RWPE1 (cell line): ENCODE data around the gene USP40.

ENCODE experiments used
- CTCF ChIA-PET: fragments of 350-600 bp; sonication (Branson Sonifier 250); formaldehyde crosslinking; extraction: SDS; loops from one replicate; lab custom pipeline; 2021; lab: Yijun Ruan, JAX
- POLR2A ChIA-PET: fragments of 400-600 bp; formaldehyde crosslinking; extraction: SDS; loops from one replicate; lab custom pipeline; 2020; ENCODE audit warnings: antibody characterized with exemption; ENCODE audit not compliant: low non-redundant PET; lab: Yijun Ruan, JAX
- DNase-seq: peaks from one replicate; pipeline ENCODE4 v3.0.0; 2012; ENCODE audit warnings: low spot score
- H3K27ac ChIP-seq: fragments of 450-650 bp; 2 replicates; pipeline ENCODE4 v1.5.1; 2017
- CTCF ChIP-seq: fragments of 450-650 bp; conservative IDR thresholded peaks from 2 replicates; pipeline ENCODE4 v1.5.1; 2017; ENCODE audit warnings: low read depth, mild to moderate bottlenecking

Gene USP40

GRCh38 chr2:233435436-233436190 is 131.0 kb downstream of the USP40 start:
- ChIA-PET POLR2A (no interaction called here), CTCF (interaction anchor here (0.7 kb wide), 1 partner anchor 82 kb away, joined by 3 read pairs; no protein-coding TSS in a partner anchor)
- TF ChIP-seq CTCF, result no peak
- peak overlapping the region; percentile 7; the same call in 1 of the 2 replicates for H3K27ac ChIP-seq
- DNase-seq, result no peak

GRCh38 chr2:233434666-233435330 is 131.8 kb downstream of the USP40 start:
- no peak for DNase-seq
- CTCF ChIA-PET, result interaction anchor here (0.8 to 2.2 kb wide), 3 partner anchors 8 to 14 kb away, joined by 3 to 10 read pairs (median 8); no protein-coding TSS in a partner anchor
- no peak for TF ChIP-seq CTCF
- POLR2A ChIA-PET, result no interaction called here
- peak overlapping the region; percentile 7; the same call in 1 of the 2 replicates for H3K27ac ChIP-seq

- H3K27ac ChIP-seq, result no peak overlapping the region
- no peak for DNase-seq
- CTCF ChIA-PET, result interaction anchor here (0.6 to 2.2 kb wide), 3 partner anchors 9 to 22 kb away, joined by 3 to 10 read pairs (median 8); no protein-coding TSS in a partner anchor
- POLR2A ChIA-PET, result no interaction called here
- TF ChIP-seq CTCF, result no peak
Observed at GRCh38 chr2:233433794-233434193, 132.8 kb downstream of the USP40 start.

- H3K27ac ChIP-seq, result no peak overlapping the region
- CTCF ChIA-PET, result interaction anchor here (0.6 to 2.2 kb wide), 2 partner anchors 12 to 23 kb away, joined by 3 to 8 read pairs; no protein-coding TSS in a partner anchor
- POLR2A ChIA-PET, result no interaction called here
- TF ChIP-seq CTCF, result no peak
- DNase-seq, result no peak
Observed at GRCh38 chr2:233433029-233433428, 133.6 kb downstream of the USP40 start.

GRCh38 chr2:233430651-233431050 is 135.9 kb downstream of the USP40 start:
- DNase-seq, result no peak
- ChIA-PET CTCF (no interaction called here), POLR2A (no interaction called here)
- no peak for TF ChIP-seq CTCF
- no peak overlapping the region for H3K27ac ChIP-seq

GRCh38 chr2:233430081-233430480 is 136.5 kb downstream of the USP40 start:
- ChIA-PET CTCF (no interaction called here), POLR2A (no interaction called here)
- H3K27ac ChIP-seq, result no peak overlapping the region
- DNase-seq, result no peak
- TF ChIP-seq CTCF, result no peak
